Measurements from ENCODE around the gene PDE3B. TPM values are rescaled to one million over a fixed set of nuclear protein-coding genes. Genes with fewer than 3 reads are reported as not detected.

Gene PDE3B
- total and polyA plus RNA-seq, 2 of the 8 experiments (the other 6 are each of a cell fraction or from before 2014, with no cell fraction given) = 2.7 to 10.9 TPM

DNA sequence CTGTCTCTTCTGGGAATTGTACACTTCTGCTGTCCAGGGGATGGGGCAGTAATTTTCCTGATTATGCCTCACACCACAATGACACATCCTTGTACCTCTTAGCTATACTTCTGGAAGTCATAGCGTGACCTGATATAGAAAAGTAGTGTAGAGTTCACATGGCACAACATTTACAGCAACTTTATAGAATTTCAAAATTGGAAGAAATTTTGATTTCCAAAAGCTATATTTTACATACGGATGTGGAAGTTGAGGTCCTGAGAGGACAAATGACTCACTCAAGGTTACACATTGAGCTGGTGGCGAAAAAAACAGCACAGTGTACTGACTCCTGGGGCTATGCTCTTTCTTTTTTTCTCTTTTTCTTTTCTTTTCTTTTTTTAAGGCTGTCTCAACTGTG is 254.8 kb downstream of the PDE3B start (continued):
- TF ChIP-seq, protein P1, sequence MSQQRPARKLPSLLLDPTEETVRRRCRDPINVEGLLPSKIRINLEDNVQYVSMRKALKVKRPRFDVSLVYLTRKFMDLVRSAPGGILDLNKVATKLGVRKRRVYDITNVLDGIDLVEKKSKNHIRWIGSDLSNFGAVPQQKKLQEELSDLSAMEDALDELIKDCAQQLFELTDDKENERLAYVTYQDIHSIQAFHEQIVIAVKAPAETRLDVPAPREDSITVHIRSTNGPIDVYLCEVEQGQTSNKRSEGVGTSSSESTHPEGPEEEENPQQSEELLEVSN (IDR thresholded peaks at IDR 0.05) = no peak
- TF ChIP-seq, protein P2, sequence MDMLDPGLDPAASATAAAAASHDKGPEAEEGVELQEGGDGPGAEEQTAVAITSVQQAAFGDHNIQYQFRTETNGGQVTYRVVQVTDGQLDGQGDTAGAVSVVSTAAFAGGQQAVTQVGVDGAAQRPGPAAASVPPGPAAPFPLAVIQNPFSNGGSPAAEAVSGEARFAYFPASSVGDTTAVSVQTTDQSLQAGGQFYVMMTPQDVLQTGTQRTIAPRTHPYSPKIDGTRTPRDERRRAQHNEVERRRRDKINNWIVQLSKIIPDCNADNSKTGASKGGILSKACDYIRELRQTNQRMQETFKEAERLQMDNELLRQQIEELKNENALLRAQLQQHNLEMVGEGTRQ (IDR thresholded peaks at IDR 0.05; ENCODE audit: low read length) = no peak
- no peak for TF ChIP-seq GTF2F1 (IDR thresholded peaks at IDR 0.05; ENCODE audit: borderline replicate concordance, low read depth, low read length)
- TF ChIP-seq, protein P3, sequence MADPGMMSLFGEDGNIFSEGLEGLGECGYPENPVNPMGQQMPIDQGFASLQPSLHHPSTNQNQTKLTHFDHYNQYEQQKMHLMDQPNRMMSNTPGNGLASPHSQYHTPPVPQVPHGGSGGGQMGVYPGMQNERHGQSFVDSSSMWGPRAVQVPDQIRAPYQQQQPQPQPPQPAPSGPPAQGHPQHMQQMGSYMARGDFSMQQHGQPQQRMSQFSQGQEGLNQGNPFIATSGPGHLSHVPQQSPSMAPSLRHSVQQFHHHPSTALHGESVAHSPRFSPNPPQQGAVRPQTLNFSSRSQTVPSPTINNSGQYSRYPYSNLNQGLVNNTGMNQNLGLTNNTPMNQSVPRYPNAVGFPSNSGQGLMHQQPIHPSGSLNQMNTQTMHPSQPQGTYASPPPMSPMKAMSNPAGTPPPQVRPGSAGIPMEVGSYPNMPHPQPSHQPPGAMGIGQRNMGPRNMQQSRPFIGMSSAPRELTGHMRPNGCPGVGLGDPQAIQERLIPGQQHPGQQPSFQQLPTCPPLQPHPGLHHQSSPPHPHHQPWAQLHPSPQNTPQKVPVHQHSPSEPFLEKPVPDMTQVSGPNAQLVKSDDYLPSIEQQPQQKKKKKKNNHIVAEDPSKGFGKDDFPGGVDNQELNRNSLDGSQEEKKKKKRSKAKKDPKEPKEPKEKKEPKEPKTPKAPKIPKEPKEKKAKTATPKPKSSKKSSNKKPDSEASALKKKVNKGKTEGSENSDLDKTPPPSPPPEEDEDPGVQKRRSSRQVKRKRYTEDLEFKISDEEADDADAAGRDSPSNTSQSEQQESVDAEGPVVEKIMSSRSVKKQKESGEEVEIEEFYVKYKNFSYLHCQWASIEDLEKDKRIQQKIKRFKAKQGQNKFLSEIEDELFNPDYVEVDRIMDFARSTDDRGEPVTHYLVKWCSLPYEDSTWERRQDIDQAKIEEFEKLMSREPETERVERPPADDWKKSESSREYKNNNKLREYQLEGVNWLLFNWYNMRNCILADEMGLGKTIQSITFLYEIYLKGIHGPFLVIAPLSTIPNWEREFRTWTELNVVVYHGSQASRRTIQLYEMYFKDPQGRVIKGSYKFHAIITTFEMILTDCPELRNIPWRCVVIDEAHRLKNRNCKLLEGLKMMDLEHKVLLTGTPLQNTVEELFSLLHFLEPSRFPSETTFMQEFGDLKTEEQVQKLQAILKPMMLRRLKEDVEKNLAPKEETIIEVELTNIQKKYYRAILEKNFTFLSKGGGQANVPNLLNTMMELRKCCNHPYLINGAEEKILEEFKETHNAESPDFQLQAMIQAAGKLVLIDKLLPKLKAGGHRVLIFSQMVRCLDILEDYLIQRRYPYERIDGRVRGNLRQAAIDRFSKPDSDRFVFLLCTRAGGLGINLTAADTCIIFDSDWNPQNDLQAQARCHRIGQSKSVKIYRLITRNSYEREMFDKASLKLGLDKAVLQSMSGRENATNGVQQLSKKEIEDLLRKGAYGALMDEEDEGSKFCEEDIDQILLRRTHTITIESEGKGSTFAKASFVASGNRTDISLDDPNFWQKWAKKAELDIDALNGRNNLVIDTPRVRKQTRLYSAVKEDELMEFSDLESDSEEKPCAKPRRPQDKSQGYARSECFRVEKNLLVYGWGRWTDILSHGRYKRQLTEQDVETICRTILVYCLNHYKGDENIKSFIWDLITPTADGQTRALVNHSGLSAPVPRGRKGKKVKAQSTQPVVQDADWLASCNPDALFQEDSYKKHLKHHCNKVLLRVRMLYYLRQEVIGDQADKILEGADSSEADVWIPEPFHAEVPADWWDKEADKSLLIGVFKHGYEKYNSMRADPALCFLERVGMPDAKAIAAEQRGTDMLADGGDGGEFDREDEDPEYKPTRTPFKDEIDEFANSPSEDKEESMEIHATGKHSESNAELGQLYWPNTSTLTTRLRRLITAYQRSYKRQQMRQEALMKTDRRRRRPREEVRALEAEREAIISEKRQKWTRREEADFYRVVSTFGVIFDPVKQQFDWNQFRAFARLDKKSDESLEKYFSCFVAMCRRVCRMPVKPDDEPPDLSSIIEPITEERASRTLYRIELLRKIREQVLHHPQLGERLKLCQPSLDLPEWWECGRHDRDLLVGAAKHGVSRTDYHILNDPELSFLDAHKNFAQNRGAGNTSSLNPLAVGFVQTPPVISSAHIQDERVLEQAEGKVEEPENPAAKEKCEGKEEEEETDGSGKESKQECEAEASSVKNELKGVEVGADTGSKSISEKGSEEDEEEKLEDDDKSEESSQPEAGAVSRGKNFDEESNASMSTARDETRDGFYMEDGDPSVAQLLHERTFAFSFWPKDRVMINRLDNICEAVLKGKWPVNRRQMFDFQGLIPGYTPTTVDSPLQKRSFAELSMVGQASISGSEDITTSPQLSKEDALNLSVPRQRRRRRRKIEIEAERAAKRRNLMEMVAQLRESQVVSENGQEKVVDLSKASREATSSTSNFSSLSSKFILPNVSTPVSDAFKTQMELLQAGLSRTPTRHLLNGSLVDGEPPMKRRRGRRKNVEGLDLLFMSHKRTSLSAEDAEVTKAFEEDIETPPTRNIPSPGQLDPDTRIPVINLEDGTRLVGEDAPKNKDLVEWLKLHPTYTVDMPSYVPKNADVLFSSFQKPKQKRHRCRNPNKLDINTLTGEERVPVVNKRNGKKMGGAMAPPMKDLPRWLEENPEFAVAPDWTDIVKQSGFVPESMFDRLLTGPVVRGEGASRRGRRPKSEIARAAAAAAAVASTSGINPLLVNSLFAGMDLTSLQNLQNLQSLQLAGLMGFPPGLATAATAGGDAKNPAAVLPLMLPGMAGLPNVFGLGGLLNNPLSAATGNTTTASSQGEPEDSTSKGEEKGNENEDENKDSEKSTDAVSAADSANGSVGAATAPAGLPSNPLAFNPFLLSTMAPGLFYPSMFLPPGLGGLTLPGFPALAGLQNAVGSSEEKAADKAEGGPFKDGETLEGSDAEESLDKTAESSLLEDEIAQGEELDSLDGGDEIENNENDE (IDR thresholded peaks at IDR 0.05; ENCODE audit: insufficient replicate concordance, low read length) = no peak
- TF ChIP-seq CHD1 (IDR thresholded peaks at IDR 0.05; ENCODE audit: low read depth, low read length) = no peak
- TF ChIP-seq CTBP2 (IDR thresholded peaks at IDR 0.05; ENCODE audit: borderline replicate concordance, insufficient read depth, insufficient read length, low read length) = no peak
- TF ChIP-seq, protein P4, sequence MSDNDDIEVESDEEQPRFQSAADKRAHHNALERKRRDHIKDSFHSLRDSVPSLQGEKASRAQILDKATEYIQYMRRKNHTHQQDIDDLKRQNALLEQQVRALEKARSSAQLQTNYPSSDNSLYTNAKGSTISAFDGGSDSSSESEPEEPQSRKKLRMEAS (IDR thresholded peaks at IDR 0.05) = no peak
- TF ChIP-seq CEBPB (IDR thresholded peaks at IDR 0.05; ENCODE audit: low read depth, low read length) = no peak

Measured in H1 (cell line).